Tibial nerve (tissue), 4 donors: ENCODE data around the gene PDGFRA. TPM values are rescaled to one million over a fixed set of nuclear protein-coding genes. Genes with fewer than 3 reads are reported as not detected.

Experiments
- DNase-seq, 2 donors: peaks; one replicate each; pipeline ENCODE4 v3.0.0-alpha.2; 2019; ENCODE audit warnings: low spot score in 2 of 2
- H3K27ac ChIP-seq, 4 donors: fragments of 200-600 bp; sonication (generic) in 3 of 4; one replicate each; pipeline ENCODE4 v1.5.1; 2017 to 2019; ENCODE audit warnings: mild to moderate bottlenecking in 1 of 4
- H3K27me3 ChIP-seq, 2 donors: fragments of 200-600 bp; sonication (generic) in 1 of 2; one replicate each; pipeline versions ENCODE4 v1.5.1 to v1.6.0; 2017 to 2019
- H3K36me3 ChIP-seq, 3 donors: fragments of 200-600 bp; sonication (generic); one replicate each; pipeline ENCODE4 v1.5.1; 2018 to 2019
- H3K4me1 ChIP-seq, 4 donors: fragments of 200-600 bp; sonication (generic) in 3 of 4; one replicate each; pipeline ENCODE4 v1.5.1; 2017 to 2019
- H3K4me3 ChIP-seq, 4 donors: fragments of 200-600 bp; sonication (generic) in 3 of 4; one replicate each; pipeline ENCODE4 v1.5.1; 2017 to 2019; ENCODE audit warnings: mild to moderate bottlenecking in 1 of 4, moderate library complexity in 1 of 4
- H3K9me3 ChIP-seq, 4 donors: fragments of 200-600 bp; sonication (generic) in 3 of 4; one replicate each; pipeline ENCODE4 v1.5.1; 2017 to 2019
- EP300 ChIP-seq, 2 donors: sonication (generic); formaldehyde crosslinking; IDR thresholded peaks; one replicate each; pipeline ENCODE4 v1.6.1; 2017; ENCODE audit warnings: antibody characterized with exemption in 2 of 2, mild to moderate bottlenecking in 1 of 2
- POLR2A ChIP-seq, 2 donors: fragments of 450-650 bp; IDR thresholded peaks; one replicate each; pipeline ENCODE4 v1.6.1; 2017; ENCODE audit warnings: antibody characterized with exemption in 2 of 2, mild to moderate bottlenecking in 2 of 2, moderate library complexity in 2 of 2
- WGBS, 2 donors: methylation state at CpG; one replicate each; pipeline ENCODE4 v1.1.5; 2018; 5-methylcytosine and 5-hydroxymethylcytosine counted together
- total RNA-seq, 4 donors: library from RNA; depleted of rRNA; stranded (reverse); fragments of >200 nt; gene quantifications; one replicate each; pipeline ENCODE4 v1.1.0, GENCODE V29; 2016
- TF ChIP-seq, protein P1 (sequence below), 5 experiments: fragments of 200-600 bp in 3 of 5; fragments of 450-650 bp in 2 of 5; sonication (generic) in 3 of 5; IDR thresholded peaks; one replicate each; pipeline ENCODE4 v1.5.1; 2016 to 2019; ENCODE audit warnings: antibody characterized with exemption in 5 of 5, mild to moderate bottlenecking in 3 of 5, moderate library complexity in 2 of 5

Gene PDGFRA
- total RNA-seq, 4 donors from 2014 or later = 80.4 to 103 (median 89.4) TPM

DNA sequence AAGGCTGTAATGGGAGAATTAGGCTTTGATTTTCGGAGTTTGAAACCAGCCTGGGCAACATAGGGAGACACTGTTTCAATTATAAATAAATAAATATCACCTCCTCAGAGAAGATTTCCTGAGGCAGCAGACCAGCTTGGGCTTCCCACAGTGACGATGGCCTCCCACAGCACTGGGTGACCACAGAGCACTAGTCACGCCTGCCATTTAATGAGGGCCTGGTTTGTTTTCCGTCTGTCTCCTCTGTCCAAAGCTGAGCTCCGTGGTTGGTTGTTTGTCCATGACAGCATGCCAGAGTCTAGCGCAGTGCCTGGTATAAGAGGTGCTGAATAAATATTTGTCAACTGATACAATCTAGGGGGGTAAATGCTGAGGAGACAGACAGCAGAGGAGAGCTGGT, 10.4 kb upstream of the PDGFRA start:
- DNase-seq = no peak
- 78 to 86% methylated on average over 6 of the region's 6 CpGs for WGBS, 2 donors
- Histone ChIP-seq H3K27ac (no peak overlapping the region), H3K36me3 (no peaks in the 10 kb centered on the region), H3K27me3 (peaks cover 0 to 14% of the 10 kb centered on the region in 2 donors), H3K4me1 (peaks cover 0 to 15% (median 0%) of the 10 kb centered on the region in 4 donors), H3K9me3 (no peaks in the 10 kb centered on the region), H3K4me3 (no peak overlapping the region)
- TF ChIP-seq EP300 (IDR thresholded peaks at IDR 0.05) = no peak
- no peak for TF ChIP-seq POLR2A (IDR thresholded peaks at IDR 0.05)
- TF ChIP-seq, protein P1, sequence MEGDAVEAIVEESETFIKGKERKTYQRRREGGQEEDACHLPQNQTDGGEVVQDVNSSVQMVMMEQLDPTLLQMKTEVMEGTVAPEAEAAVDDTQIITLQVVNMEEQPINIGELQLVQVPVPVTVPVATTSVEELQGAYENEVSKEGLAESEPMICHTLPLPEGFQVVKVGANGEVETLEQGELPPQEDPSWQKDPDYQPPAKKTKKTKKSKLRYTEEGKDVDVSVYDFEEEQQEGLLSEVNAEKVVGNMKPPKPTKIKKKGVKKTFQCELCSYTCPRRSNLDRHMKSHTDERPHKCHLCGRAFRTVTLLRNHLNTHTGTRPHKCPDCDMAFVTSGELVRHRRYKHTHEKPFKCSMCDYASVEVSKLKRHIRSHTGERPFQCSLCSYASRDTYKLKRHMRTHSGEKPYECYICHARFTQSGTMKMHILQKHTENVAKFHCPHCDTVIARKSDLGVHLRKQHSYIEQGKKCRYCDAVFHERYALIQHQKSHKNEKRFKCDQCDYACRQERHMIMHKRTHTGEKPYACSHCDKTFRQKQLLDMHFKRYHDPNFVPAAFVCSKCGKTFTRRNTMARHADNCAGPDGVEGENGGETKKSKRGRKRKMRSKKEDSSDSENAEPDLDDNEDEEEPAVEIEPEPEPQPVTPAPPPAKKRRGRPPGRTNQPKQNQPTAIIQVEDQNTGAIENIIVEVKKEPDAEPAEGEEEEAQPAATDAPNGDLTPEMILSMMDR (IDR thresholded peaks at IDR 0.05) = no peak

DNA sequence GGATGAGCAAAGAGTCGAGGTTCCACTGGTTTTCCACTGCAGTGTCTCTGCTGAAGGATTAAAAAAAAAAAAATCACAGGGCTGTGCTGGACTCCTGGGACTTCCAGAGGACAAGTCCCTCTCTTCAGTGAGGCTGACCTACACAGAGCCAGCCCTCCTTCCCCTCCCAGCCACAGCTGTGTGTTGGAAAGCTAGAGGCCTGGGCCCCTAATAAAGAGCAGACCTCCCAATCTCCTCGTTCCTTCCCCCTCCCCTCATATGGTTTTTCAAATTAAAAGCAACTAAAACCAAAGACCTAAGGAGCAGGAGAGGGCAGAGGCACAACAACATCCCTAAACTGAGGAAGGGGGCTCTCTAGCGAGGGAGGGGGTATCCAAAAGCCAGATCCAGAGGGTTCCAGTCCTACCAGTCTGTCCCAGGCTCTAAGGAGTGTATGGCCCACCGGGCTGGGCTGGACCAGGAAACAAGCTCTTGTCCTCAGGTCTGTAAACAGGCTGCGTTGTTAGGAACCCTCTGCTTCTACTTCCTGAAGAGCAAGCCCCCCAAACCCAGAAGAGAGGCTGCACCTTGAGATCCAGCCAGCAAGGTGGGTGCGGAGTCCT, 4.0 kb upstream of the PDGFRA start:
- Histone ChIP-seq H3K27me3 (peaks cover 0 to 62% of the 10 kb centered on the region in 2 donors), H3K36me3 (no peaks in the 10 kb centered on the region), H3K4me3 (peak overlapping the region in 2 of 4 donors; percentile 19 to 69), H3K4me1 (peaks cover 0 to 43% (median 21%) of the 10 kb centered on the region in 4 donors), H3K27ac (peak overlapping the region in 2 of 4 donors; percentile 25 to 81), H3K9me3 (no peaks in the 10 kb centered on the region)
- 26 to 27% methylated on average over 6 of the region's 6 CpGs for WGBS, 2 donors
- DNase-seq = no peak
- TF ChIP-seq EP300 (IDR thresholded peaks at IDR 0.05) = no peak
- TF ChIP-seq, protein P1 (IDR thresholded peaks at IDR 0.05) = no peak
- no peak for TF ChIP-seq POLR2A (IDR thresholded peaks at IDR 0.05)

DNA sequence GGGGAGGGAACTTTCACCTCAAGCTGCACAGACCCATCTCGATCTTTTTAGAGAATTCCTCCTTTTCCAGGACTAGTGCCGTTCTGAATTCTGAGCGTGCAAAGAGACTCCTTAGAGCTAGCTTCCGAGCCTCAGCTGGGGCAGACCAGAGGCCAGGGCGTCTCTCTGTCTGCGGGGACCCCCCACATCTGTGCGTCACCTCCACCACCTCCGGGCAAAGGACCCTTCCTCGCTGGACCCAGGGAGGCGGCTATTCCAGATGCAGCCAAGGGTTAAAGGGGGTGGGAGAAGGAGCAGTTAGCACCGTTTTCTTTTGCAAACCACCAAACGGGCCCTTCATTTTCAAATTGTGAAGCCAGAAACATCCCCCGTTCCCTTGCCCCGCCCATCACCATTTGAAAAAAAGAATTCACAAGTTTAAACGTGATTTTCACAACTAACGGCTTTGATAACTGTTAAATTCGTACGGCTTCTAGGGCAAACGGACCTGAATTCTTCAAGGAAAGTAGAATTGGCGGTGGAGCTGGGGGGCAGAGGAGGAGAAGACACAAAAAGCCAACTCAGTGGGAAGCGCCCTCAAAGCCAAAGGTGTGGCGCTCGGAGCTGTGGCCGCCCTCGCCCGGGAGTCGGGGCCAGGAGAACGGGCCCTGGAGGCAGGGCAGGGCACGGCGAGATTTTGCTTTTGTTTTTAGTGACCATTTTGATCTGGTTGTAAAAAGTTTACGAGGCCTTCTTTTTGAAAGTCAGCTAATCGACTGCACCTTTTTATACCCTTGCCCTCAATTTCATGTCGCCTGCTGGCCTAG, 3.3 kb upstream of the PDGFRA start:
- no peaks in the 10 kb centered on the region for H3K9me3 ChIP-seq
- WGBS, 2 donors = 2 to 8% methylated on average over 30 to 33 of the region's 33 CpGs
- TF ChIP-seq POLR2A (IDR thresholded peaks at IDR 0.05) (no peak), EP300 (IDR thresholded peaks at IDR 0.05) (peak in 1 of 2 donors; percentile 14)
- H3K4me1 ChIP-seq = peaks cover 0 to 50% (median 21%) of the 10 kb centered on the region in 4 donors
- H3K4me3 ChIP-seq = peak overlapping the region; percentile 19 to 69 (median 32)
- no peaks in the 10 kb centered on the region for H3K36me3 ChIP-seq
- DNase-seq = no peak
- H3K27ac ChIP-seq = peak overlapping the region in 3 of 4 donors; percentile 41 to 81 (median 73)
- peaks cover 0 to 69% of the 10 kb centered on the region in 2 donors for H3K27me3 ChIP-seq

DNA sequence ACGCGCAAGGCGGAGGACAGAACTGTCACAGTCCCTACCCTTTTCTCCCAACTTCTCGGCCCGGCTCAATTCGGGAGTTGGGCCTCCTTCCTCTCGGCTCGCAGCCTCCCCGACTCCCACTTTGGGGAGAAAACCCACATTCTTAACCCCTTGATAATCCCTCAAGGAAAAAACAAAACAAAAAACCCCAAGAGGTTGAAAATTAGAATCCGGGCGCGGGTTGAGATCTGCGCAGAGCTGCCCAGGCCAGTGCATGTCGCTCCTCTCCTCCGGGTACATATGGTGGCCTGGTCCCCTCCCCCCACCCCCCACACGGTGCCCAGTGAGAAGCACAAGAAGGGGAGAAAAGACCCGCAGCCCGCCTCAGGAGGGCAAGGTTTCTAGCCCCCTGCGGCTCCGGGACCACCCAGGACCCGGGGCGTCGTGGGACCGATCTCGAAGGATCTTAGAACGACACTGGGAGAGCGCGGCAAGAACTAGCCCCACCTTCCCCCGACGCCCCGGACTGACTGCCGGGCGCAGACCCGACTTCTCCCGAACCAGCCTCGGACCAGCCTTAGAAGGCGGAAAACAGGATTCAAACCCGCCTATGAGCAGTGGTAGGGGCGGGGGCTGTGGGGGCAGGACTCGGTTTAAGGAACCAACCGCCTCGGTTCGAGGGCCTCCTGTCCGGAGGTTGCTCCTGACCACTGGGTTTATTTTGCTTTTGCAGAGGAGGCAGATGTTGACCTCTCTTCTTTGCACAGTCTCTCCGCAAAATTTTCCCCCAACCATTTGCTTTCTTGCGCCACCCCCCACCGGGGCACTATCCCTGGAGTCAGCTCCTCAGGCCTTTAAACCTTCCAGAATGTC, 2.5 kb upstream of the PDGFRA start:
- Histone ChIP-seq H3K36me3 (no peaks in the 10 kb centered on the region), H3K4me1 (peaks cover 0 to 58% (median 23%) of the 10 kb centered on the region in 4 donors), H3K9me3 (no peaks in the 10 kb centered on the region), H3K27ac (peak overlapping the region in 3 of 4 donors; percentile 41 to 81 (median 73)), H3K4me3 (peak overlapping the region; percentile 19 to 69 (median 32)), H3K27me3 (peaks cover 0 to 77% of the 10 kb centered on the region in 2 donors)
- TF ChIP-seq EP300 (IDR thresholded peaks at IDR 0.05) = peak in 1 of 2 donors; percentile 46
- TF ChIP-seq POLR2A (IDR thresholded peaks at IDR 0.05) = peak; percentile 37 to 48
- TF ChIP-seq, protein P1 (IDR thresholded peaks at IDR 0.05) = no peak
- DNase-seq = peak; percentile 66 to 73
- 2 to 3% methylated on average over 38 to 44 of the region's 47 CpGs for whole genome bisulfite sequencing, 2 donors
